Measurements from ENCODE around the gene BCKDHA. TPM values are rescaled to one million over a fixed set of nuclear protein-coding genes. Genes with fewer than 3 reads are reported as not detected.
A peak's percentile ranks its signal among the peaks of the same experiment; 100 is the strongest.

The BCKDHA gene
- total RNA-seq, 3 donors from 2014 or later (not counting 1 experiment from before 2014, with no cell fraction given): 26.5 to 29.0 (median 28.3) TPM

DNA sequence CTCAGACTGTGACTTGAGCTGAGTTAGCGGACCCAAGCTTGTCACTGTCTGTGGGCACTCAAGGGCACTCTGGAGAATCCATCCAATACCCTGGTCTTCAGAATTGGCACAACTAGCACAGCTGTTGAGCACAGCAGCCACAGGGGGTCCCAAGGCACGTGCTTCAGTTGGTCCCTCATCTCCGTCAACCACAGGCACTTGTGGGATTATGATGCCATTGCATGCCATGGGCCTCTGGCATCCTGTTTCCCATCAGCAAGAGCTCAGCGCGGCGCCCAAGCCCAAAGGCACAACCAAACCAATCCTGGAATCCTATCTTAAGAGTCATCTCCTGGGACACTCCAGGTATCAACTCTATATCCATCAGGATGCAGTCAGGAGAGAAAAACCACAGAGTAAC lies 33.3 kb downstream of the BCKDHA start:
- peak overlapping the region in 1 of 2 donors; percentile 29 for H3K27ac Mint-ChIP-seq
- Histone ChIP-seq H3K4me3 (ENCODE audit: low read length) (no peak overlapping the region), H3K9me3 (ENCODE audit: control insufficient read depth, insufficient read depth, low read length) (no peaks in the 10 kb centered on the region), H3K27me3 (ENCODE audit: control insufficient read depth, insufficient read depth, low read length) (no peaks in the 10 kb centered on the region), H3K4me1 (ENCODE audit: control insufficient read depth, insufficient read depth, low read length) (peaks cover 29% of the 10 kb centered on the region), H3K27ac (ENCODE audit: low read length) (no peak overlapping the region), H3K36me3 (ENCODE audit: control insufficient read depth, insufficient read depth, low read length) (peaks cover 26% of the 10 kb centered on the region)
- H3K27me3 Mint-ChIP-seq (ENCODE audit: low read depth in 2 of 2): no peaks in the 10 kb centered on the region
- H3K36me3 Mint-ChIP-seq: no peaks in the 10 kb centered on the region
- WGBS (ENCODE audit: insufficient coverage): 85% methylated on average over 6 of the region's 6 CpGs
- no peaks in the 10 kb centered on the region for H3K9me3 Mint-ChIP-seq
- ATAC-seq: no peak
- TF ChIP-seq, protein P1, sequence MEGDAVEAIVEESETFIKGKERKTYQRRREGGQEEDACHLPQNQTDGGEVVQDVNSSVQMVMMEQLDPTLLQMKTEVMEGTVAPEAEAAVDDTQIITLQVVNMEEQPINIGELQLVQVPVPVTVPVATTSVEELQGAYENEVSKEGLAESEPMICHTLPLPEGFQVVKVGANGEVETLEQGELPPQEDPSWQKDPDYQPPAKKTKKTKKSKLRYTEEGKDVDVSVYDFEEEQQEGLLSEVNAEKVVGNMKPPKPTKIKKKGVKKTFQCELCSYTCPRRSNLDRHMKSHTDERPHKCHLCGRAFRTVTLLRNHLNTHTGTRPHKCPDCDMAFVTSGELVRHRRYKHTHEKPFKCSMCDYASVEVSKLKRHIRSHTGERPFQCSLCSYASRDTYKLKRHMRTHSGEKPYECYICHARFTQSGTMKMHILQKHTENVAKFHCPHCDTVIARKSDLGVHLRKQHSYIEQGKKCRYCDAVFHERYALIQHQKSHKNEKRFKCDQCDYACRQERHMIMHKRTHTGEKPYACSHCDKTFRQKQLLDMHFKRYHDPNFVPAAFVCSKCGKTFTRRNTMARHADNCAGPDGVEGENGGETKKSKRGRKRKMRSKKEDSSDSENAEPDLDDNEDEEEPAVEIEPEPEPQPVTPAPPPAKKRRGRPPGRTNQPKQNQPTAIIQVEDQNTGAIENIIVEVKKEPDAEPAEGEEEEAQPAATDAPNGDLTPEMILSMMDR (IDR thresholded peaks at IDR 0.05): no peak
- intact Hi-C loops (cut with micrococcal nuclease): no loop called here
- no peak overlapping the region for H3K4me3 Mint-ChIP-seq
- H3K4me1 Mint-ChIP-seq: peaks cover 10 to 28% of the 10 kb centered on the region in 2 donors
- no peak for DNase-seq

DNA sequence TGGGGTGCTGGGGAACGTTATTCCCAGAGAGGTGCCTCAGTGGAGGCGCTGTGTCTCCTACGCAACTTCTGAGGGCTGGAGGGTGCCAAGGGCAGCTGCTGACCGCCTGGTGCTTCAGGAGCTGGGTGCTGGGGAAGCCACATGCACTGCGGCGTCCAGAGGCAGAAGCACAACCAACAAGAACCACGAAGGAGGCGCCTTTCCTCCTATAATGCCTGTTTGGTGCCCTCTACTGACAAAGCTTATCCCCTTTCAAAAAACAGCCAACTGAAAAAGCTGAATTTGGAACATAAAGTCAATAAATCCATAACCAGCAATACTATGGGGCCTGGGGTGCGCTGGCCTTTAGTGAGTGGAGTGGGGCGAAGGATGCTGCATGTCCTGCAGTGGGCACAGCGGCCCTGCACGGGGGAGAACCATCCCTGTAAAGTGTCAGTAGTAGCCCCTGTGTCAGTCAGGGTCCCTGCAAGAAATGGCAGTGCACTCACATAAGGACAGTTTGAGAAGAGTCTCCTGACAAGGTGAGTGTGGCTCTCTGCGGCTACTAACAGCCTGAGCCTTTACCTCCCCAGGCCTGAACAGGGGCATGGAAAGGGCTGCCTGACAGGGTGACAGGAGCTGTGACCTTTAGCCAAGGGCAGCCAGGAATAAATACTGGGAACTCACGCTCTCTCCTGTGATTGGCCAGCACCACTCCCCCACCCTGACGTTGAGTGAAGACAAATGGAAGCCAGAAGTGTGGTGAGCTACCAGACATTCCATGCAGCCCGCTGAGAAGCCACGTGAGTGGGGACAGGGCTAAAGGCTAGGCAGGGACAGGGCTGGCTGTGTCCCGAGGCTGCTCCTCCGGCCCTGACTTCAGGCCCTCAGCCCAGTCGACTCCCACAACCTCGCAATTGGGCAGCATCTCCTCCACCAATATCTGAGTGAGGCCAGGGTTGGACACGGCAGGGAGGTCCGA lies 34.1 kb downstream of the BCKDHA start:
- H3K27me3 ChIP-seq (ENCODE audit: control insufficient read depth, insufficient read depth, low read length): no peaks in the 10 kb centered on the region
- peaks cover 27% of the 10 kb centered on the region for H3K4me1 ChIP-seq (ENCODE audit: control insufficient read depth, insufficient read depth, low read length)
- H3K27ac Mint-ChIP-seq: peak overlapping the region in 1 of 2 donors; percentile 29
- H3K4me3 Mint-ChIP-seq: no peak overlapping the region
- peak in 1 of 2 donors; percentile 33 for DNase-seq
- intact Hi-C loops (cut with micrococcal nuclease): no loop called here
- H3K9me3 ChIP-seq (ENCODE audit: control insufficient read depth, insufficient read depth, low read length): no peaks in the 10 kb centered on the region
- no peaks in the 10 kb centered on the region for H3K36me3 Mint-ChIP-seq
- no peak overlapping the region for H3K27ac ChIP-seq (ENCODE audit: low read length)
- peaks cover 9 to 25% of the 10 kb centered on the region in 2 donors for H3K4me1 Mint-ChIP-seq
- H3K27me3 Mint-ChIP-seq (ENCODE audit: low read depth in 2 of 2): no peaks in the 10 kb centered on the region
- ATAC-seq: no peak
- 79% methylated on average over 23 of the region's 23 CpGs for WGBS (ENCODE audit: insufficient coverage)
- H3K36me3 ChIP-seq (ENCODE audit: control insufficient read depth, insufficient read depth, low read length): peaks cover 26% of the 10 kb centered on the region
- H3K4me3 ChIP-seq (ENCODE audit: low read length): no peak overlapping the region
- no peaks in the 10 kb centered on the region for H3K9me3 Mint-ChIP-seq
- TF ChIP-seq, protein P1 (IDR thresholded peaks at IDR 0.05): no peak

DNA sequence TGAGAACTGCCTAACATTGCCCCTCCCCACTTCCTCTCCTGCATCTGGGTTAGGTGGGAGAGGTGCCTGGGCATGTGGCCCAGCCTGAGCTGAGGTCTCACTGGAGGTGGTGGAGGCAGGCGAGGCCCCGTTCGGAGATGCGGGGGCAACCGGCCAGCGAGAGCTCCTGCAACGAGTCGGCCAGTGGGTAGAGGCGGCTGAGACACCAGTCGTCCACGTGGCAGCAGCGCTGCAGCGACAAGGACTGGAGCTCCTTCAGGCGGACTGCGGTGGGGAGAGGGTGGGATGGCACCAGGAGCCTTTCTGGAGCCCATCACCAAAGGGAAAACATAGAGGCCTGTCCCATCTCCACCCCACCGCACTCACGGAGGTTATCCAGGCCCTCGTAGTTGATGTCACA lies 35.6 kb downstream of the BCKDHA start:
- WGBS (ENCODE audit: insufficient coverage): 96% methylated on average over 18 of the region's 18 CpGs
- Mint-ChIP-seq H3K27ac (no peak overlapping the region), H3K36me3 (no peaks in the 10 kb centered on the region), H3K4me1 (peaks cover 10 to 11% of the 10 kb centered on the region in 2 donors), H3K4me3 (no peak overlapping the region), H3K27me3 (ENCODE audit: low read depth in 2 of 2) (no peaks in the 10 kb centered on the region), H3K9me3 (no peaks in the 10 kb centered on the region)
- Histone ChIP-seq H3K4me3 (ENCODE audit: low read length) (no peak overlapping the region), H3K9me3 (ENCODE audit: control insufficient read depth, insufficient read depth, low read length) (no peaks in the 10 kb centered on the region), H3K27me3 (ENCODE audit: control insufficient read depth, insufficient read depth, low read length) (no peaks in the 10 kb centered on the region), H3K4me1 (ENCODE audit: control insufficient read depth, insufficient read depth, low read length) (peaks cover 12% of the 10 kb centered on the region), H3K36me3 (ENCODE audit: control insufficient read depth, insufficient read depth, low read length) (peaks cover 26% of the 10 kb centered on the region), H3K27ac (ENCODE audit: low read length) (no peak overlapping the region)
- no peak for DNase-seq
- intact Hi-C loops (cut with micrococcal nuclease): no loop called here
- ATAC-seq: no peak
- TF ChIP-seq, protein P1 (IDR thresholded peaks at IDR 0.05): no peak
